ENCODE data around the gene CFAP65.

- no peak for TF ChIP-seq SP1 (IDR thresholded peaks at IDR 0.05)
- TF ChIP-seq FOXM1 (IDR thresholded peaks at IDR 0.05; ENCODE audit: borderline replicate concordance) = no peak
- no peak for TF ChIP-seq FOXK2 (IDR thresholded peaks at IDR 0.05)
- TF ChIP-seq BHLHE40 (IDR thresholded peaks at IDR 0.05; ENCODE audit: borderline replicate concordance) = no peak
- no peak for TF ChIP-seq ZNF384 (IDR thresholded peaks at IDR 0.05)
- TF ChIP-seq TARDBP (IDR thresholded peaks at IDR 0.05) = no peak
Observed at GRCh38 chr2:219029829-219030165, 11.5 kb downstream of the CFAP65 start.
